HEK293T (cell line): ENCODE results near the gene SLC27A2.

Experiments used
- BHLHE40 ChIP-seq: fragments of 450-650 bp; IDR thresholded peaks from 2 replicates; pipeline ENCODE4 v1.6.1; 2016; ENCODE audit warnings: mild to moderate bottlenecking, moderate library complexity, borderline replicate concordance
- ELF4 ChIP-seq: fragments of 450-650 bp; IDR thresholded peaks from 2 replicates; pipeline ENCODE4 v1.6.1; 2017; ENCODE audit warnings: antibody characterized with exemption
- FOXA1 ChIP-seq: fragments of 450-650 bp; IDR thresholded peaks from 2 replicates; pipeline ENCODE4 v1.6.1; 2016; ENCODE audit warnings: mild to moderate bottlenecking
- FOXK2 ChIP-seq: fragments of 450-650 bp; IDR thresholded peaks from 2 replicates; pipeline ENCODE4 v1.6.1; 2016; ENCODE audit warnings: mild to moderate bottlenecking
- FOXM1 ChIP-seq: fragments of 450-650 bp; IDR thresholded peaks from 2 replicates; pipeline ENCODE4 v1.6.1; 2017; ENCODE audit warnings: mild to moderate bottlenecking, borderline replicate concordance
- HDGF ChIP-seq: fragments of 450-650 bp; IDR thresholded peaks from 2 replicates; pipeline ENCODE4 v1.6.1; 2017; ENCODE audit warnings: antibody characterized with exemption, borderline replicate concordance
- L3MBTL2 ChIP-seq: fragments of 450-650 bp; conservative IDR thresholded peaks from 2 replicates; pipeline ENCODE4 v1.6.1; 2016; ENCODE audit warnings: mild to moderate bottlenecking
- LEF1 ChIP-seq: fragments of 450-650 bp; IDR thresholded peaks from 2 replicates; pipeline ENCODE4 v1.6.1; 2017; ENCODE audit warnings: mild to moderate bottlenecking, borderline replicate concordance
- NFRKB ChIP-seq: fragments of 450-650 bp; IDR thresholded peaks from 2 replicates; pipeline ENCODE4 v1.6.1; 2016; ENCODE audit warnings: mild to moderate bottlenecking, moderate library complexity
- SP1 ChIP-seq: fragments of 450-650 bp; IDR thresholded peaks from 2 replicates; pipeline ENCODE4 v1.6.1; 2017
- SUZ12 ChIP-seq: fragments of 450-650 bp; IDR thresholded peaks from 2 replicates; pipeline ENCODE4 v1.6.1; 2016; ENCODE audit warnings: mild to moderate bottlenecking
- TARDBP ChIP-seq: fragments of 450-650 bp; IDR thresholded peaks from 2 replicates; pipeline ENCODE4 v1.6.1; 2016
- TF ChIP-seq, protein P1 (sequence below): fragments of 450-650 bp; IDR thresholded peaks from 2 replicates; pipeline ENCODE4 v1.6.1; 2016

DNA sequence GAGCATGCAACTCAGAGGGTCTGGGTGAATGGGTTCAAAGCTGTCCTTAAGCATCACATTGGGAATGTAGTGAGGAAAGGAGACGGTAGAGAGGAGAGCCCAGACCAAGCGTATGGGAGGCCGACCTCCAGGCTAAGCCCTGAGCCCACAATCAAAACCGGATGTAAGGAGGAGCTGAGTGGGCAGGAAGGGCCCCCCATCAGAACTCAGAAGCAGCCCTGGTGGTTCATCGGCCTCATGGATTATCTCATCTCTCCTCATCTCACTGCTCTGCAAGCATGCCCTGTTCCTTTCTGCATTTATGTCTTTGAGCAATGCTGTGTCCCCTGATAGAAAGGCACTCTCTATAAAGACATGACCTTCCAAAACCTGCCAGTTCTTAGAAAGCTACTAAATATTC is 77.3 kb downstream of the SLC27A2 start:
- TF ChIP-seq ELF4 = no peak
- TF ChIP-seq HDGF = no peak
- TF ChIP-seq, protein P1, sequence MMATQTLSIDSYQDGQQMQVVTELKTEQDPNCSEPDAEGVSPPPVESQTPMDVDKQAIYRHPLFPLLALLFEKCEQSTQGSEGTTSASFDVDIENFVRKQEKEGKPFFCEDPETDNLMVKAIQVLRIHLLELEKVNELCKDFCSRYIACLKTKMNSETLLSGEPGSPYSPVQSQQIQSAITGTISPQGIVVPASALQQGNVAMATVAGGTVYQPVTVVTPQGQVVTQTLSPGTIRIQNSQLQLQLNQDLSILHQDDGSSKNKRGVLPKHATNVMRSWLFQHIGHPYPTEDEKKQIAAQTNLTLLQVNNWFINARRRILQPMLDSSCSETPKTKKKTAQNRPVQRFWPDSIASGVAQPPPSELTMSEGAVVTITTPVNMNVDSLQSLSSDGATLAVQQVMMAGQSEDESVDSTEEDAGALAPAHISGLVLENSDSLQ = no peak
- TF ChIP-seq BHLHE40 = no peak
- no peak for TF ChIP-seq SP1
- TF ChIP-seq FOXM1 = no peak
- no peak for TF ChIP-seq SUZ12
- no peak for TF ChIP-seq LEF1
- TF ChIP-seq L3MBTL2 = no peak
- no peak for TF ChIP-seq FOXA1
- no peak for TF ChIP-seq TARDBP
- TF ChIP-seq FOXK2 = no peak
- no peak for TF ChIP-seq NFRKB
